SU-DHL-6 (cell line): ENCODE measurements around the gene PTPN20.

ENCODE experiments used
- H2AFZ ChIP-seq: fragments of 200-600 bp; sonication (generic); 2 replicates; pipeline ENCODE4 v1.6.1; 2014; ENCODE audit warnings: low read depth, mild to moderate bottlenecking, moderate library complexity, mixed read lengths, antibody characterized with exemption, low read length; ENCODE audit not compliant: severe bottlenecking
- H3F3A ChIP-seq: fragments of 200-600 bp; shearing (Covaris generic); 2 replicates; pipeline ENCODE4 v1.6.0; 2016; ENCODE audit warnings: antibody characterized with exemption, mild to moderate bottlenecking; ENCODE audit not compliant: insufficient read depth
- H3K27ac ChIP-seq: fragments of 200-600 bp; sonication (generic); 2 replicates; pipeline ENCODE4 v1.5.1; 2016; ENCODE audit warnings: low read depth, mild to moderate bottlenecking, low read length, moderate library complexity, mixed read lengths
- H3K27me3 ChIP-seq: fragments of 200-600 bp; sonication (generic), shearing (Covaris generic); 2 replicates; pipeline ENCODE4 v1.6.0; 2014; ENCODE audit warnings: mild to moderate bottlenecking, low read length
- H3K36me3 ChIP-seq: fragments of 200-600 bp; sonication (generic); 2 replicates; pipeline ENCODE4 v1.6.1; 2014; ENCODE audit warnings: mild to moderate bottlenecking, low read length, mixed read lengths
- H3K4me2 ChIP-seq: fragments of 300-600, 200-600 bp; shearing (Covaris generic), sonication (generic); 2 replicates; pipeline ENCODE4 v1.6.0; 2014; ENCODE audit warnings: low read length, low read depth, mild to moderate bottlenecking; ENCODE audit not compliant: poor library complexity, severe bottlenecking
- H3K4me3 ChIP-seq: fragments of 200-600 bp; sonication (generic); 2 replicates; pipeline ENCODE4 v1.5.1; 2014; ENCODE audit warnings: antibody characterized with exemption, low read length, mild to moderate bottlenecking, mixed read lengths; ENCODE audit not compliant: insufficient read depth, poor library complexity, severe bottlenecking
- H3K79me2 ChIP-seq: fragments of 200-600 bp; sonication (generic); 2 replicates; pipeline ENCODE4 v1.6.1; 2014; ENCODE audit warnings: mild to moderate bottlenecking, low read length, moderate library complexity; ENCODE audit not compliant: insufficient read depth
- H3K9ac ChIP-seq: fragments of 200-600 bp; sonication (generic); 2 replicates; pipeline ENCODE4 v1.7.0; 2014; ENCODE audit warnings: mild to moderate bottlenecking, low read length
- H3K9me2 ChIP-seq: fragments of 200-600 bp; sonication (generic); replicated peaks from 2 replicates; pipeline ENCODE4 v1.6.1; 2014; ENCODE audit warnings: low read length; ENCODE audit not compliant: insufficient read depth
- H3K9me3 ChIP-seq: fragments of 200-600 bp; sonication (generic); 2 replicates; pipeline ENCODE4 v1.6.1; 2014; ENCODE audit warnings: low read length, mixed read lengths; ENCODE audit not compliant: insufficient read depth
- H4K20me1 ChIP-seq: fragments of 200-600 bp; sonication (generic); 2 replicates; pipeline ENCODE4 v1.6.1; 2014; ENCODE audit warnings: low read depth, mild to moderate bottlenecking, antibody characterized with exemption, low read length, moderate library complexity, mixed read lengths
- EZH2phosphoT487 ChIP-seq: fragments of 200-600 bp; sonication (generic), shearing (Covaris generic); conservative IDR thresholded peaks from 2 replicates; pipeline ENCODE4 v1.6.1; 2018; ENCODE audit warnings: mild to moderate bottlenecking, antibody characterized with exemption, low read length, moderate library complexity, mixed read lengths
- TF ChIP-seq, protein P1 (sequence below): fragments of 200-600 bp; sonication (generic); IDR thresholded peaks from one replicate; pipeline ENCODE4 v1.5.1; 2017; ENCODE audit warnings: antibody characterized with exemption, mild to moderate bottlenecking, low read length, moderate library complexity; ENCODE audit not compliant: insufficient read depth, poor library complexity, severe bottlenecking

Gene PTPN20

DNA sequence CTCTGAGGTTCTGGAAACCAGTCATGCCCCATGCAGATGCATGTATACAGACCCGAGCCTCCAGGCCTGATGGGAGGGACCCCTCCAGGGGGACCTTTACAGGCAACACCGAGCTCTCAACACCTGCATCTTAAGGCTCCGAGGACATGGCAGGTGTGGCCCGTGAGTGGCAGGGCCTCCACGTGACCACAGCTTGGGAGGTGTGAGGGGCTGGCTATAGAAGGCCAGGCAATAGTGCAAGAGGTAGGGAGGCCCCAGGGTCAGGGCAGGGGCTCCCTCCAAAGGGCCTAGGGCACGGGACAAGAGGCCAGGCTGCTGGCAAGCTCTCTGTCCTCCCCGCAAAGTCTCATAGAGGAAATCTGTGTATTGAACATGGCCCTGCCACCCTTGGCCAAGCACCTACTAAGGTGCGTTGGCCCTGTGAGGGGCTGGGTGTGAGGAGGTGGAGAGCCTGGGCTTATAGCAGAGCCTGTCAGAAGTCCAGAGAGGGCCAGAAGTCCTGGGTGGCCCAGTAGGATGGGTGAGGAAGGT, 134.2 kb downstream of the PTPN20 start:
- Histone ChIP-seq H2AFZ (no peak overlapping the region), H3K4me3 (no peak overlapping the region), H3K27me3 (no peaks in the 10 kb centered on the region), H3K36me3 (no peaks in the 10 kb centered on the region), H3K9me2 (no peaks in the 10 kb centered on the region), H3K9ac (no peak overlapping the region), H3K79me2 (no peaks in the 10 kb centered on the region), H3K27ac (no peak overlapping the region), H3K9me3 (no peaks in the 10 kb centered on the region), H3F3A (no peaks in the 10 kb centered on the region), H3K4me2 (no peak overlapping the region), H4K20me1 (no peaks in the 10 kb centered on the region)
- no peak for TF ChIP-seq EZH2phosphoT487
- TF ChIP-seq, protein P1, sequence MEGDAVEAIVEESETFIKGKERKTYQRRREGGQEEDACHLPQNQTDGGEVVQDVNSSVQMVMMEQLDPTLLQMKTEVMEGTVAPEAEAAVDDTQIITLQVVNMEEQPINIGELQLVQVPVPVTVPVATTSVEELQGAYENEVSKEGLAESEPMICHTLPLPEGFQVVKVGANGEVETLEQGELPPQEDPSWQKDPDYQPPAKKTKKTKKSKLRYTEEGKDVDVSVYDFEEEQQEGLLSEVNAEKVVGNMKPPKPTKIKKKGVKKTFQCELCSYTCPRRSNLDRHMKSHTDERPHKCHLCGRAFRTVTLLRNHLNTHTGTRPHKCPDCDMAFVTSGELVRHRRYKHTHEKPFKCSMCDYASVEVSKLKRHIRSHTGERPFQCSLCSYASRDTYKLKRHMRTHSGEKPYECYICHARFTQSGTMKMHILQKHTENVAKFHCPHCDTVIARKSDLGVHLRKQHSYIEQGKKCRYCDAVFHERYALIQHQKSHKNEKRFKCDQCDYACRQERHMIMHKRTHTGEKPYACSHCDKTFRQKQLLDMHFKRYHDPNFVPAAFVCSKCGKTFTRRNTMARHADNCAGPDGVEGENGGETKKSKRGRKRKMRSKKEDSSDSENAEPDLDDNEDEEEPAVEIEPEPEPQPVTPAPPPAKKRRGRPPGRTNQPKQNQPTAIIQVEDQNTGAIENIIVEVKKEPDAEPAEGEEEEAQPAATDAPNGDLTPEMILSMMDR: no peak

DNA sequence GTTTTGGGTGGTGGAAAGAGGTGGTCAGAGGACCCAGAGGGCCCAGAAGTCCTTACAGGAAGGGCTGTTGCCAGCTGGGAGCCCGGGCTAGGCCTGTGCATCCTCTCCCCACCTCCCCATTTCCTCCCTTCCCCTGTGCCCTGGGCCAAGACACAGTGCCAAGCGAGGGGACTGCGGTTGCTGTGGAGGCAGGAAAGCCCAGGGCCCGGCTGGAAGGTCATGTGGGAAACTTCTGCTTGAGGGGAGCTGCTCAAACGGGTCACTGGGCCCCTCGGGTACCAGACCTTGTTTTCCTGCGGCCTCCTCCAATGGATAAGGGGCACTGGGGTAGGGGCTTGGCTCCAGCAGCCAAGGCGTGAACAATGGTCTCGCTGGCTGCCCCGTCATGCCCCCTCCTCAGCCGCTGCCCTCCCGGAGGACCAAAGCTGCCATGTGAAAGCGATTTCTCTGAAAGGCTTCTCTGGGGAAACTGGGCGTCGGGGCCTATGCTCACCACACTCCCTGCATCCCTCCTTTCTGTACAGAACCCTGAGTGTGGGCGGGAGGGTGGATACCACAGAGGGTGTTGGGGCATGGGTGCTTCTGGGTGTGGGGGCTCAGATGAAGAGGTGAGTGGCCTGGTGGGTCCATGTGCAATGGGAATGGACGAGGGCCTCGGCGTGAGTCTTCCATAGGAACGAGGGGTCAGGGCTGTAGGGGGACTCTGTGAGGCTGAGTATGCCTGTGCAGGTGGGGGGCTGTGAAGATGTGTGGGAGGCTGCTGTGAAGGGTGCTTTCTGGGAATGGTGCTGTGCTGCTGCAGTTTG, 135.3 kb downstream of the PTPN20 start:
- Histone ChIP-seq H2AFZ (no peak overlapping the region), H3K36me3 (no peaks in the 10 kb centered on the region), H3K4me3 (no peak overlapping the region), H3K9me2 (no peaks in the 10 kb centered on the region), H3K27ac (no peak overlapping the region), H3K4me2 (no peak overlapping the region), H3K9ac (no peak overlapping the region), H3F3A (no peaks in the 10 kb centered on the region), H3K79me2 (no peaks in the 10 kb centered on the region), H4K20me1 (no peaks in the 10 kb centered on the region), H3K9me3 (no peaks in the 10 kb centered on the region), H3K27me3 (no peaks in the 10 kb centered on the region)
- TF ChIP-seq EZH2phosphoT487: no peak
- TF ChIP-seq, protein P1: no peak

DNA sequence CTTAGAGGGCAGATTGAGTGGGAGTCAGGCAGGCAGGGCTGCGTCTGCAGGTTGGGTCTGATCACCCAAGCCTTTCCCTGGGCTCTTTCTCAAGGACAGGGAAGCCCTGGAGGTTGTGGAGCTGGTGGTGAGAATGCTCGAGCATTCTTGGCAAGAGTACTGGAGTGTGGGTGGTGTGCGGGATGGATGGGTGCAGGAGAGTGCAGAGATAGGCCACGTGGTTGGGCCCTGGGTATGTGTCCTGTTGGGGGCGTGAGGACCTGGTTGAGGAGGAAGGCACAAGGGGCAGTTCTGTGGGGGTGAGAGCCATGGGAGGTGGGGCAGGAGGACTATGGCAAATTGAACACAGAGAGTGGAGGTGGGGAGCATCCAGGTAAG, 135.9 kb downstream of the PTPN20 start:
- no peak for TF ChIP-seq EZH2phosphoT487
- TF ChIP-seq, protein P1: no peak
- H3K9ac ChIP-seq: no peak overlapping the region
- H3K9me2 ChIP-seq: no peaks in the 10 kb centered on the region
- no peak overlapping the region for H2AFZ ChIP-seq
- H3K36me3 ChIP-seq: no peaks in the 10 kb centered on the region
- no peak overlapping the region for H3K4me2 ChIP-seq
- no peaks in the 10 kb centered on the region for H4K20me1 ChIP-seq
- no peaks in the 10 kb centered on the region for H3F3A ChIP-seq
- H3K9me3 ChIP-seq: no peaks in the 10 kb centered on the region
- H3K27ac ChIP-seq: no peak overlapping the region
- no peak overlapping the region for H3K4me3 ChIP-seq
- H3K79me2 ChIP-seq: no peaks in the 10 kb centered on the region
- no peaks in the 10 kb centered on the region for H3K27me3 ChIP-seq
